ENCODE measurements around the gene PLAU.

GRCh38 chr10:73908853-73909539 is 1.9 kb upstream of the PLAU start:
- no peak for TF ChIP-seq FOXM1 (IDR thresholded peaks at IDR 0.05; ENCODE audit: borderline replicate concordance)
- TF ChIP-seq SP1 (IDR thresholded peaks at IDR 0.05) = no peak
- TF ChIP-seq FOXK2 (IDR thresholded peaks at IDR 0.05) = no peak
- no peak for TF ChIP-seq NFRKB (IDR thresholded peaks at IDR 0.05)
- no peak for TF ChIP-seq TARDBP (IDR thresholded peaks at IDR 0.05)
- TF ChIP-seq SUZ12 (IDR thresholded peaks at IDR 0.05) = no peak
- no peak for TF ChIP-seq FOXA1 (IDR thresholded peaks at IDR 0.05)

All from HEK293T (cell line).